Gastroesophageal sphincter (tissue), 3 donors: Measurements from ENCODE around the gene LIMS2.

Experiments
- CTCF ChIP-seq, 4 experiments: fragments of 200-600 bp in 2 of 4; fragments of 450-650 bp in 2 of 4; sonication (generic) in 1 of 4; IDR thresholded peaks; one replicate each; pipeline ENCODE4 v1.5.1; 2017 to 2019; ENCODE audit warnings: antibody characterized with exemption in 4 of 4, mild to moderate bottlenecking in 2 of 4, moderate library complexity in 2 of 4
- POLR2A ChIP-seq, 2 donors: fragments of 450-650 bp; IDR thresholded peaks; one replicate each; pipeline ENCODE4 v1.6.1; 2017; ENCODE audit warnings: antibody characterized with exemption in 2 of 2, mild to moderate bottlenecking in 2 of 2, moderate library complexity in 1 of 2
- POLR2AphosphoS5 ChIP-seq: sonication (generic); formaldehyde crosslinking; IDR thresholded peaks from one replicate; pipeline ENCODE4 v1.6.1; 2017; ENCODE audit warnings: antibody characterized with exemption

- TF ChIP-seq CTCF (IDR thresholded peaks at IDR 0.05) (no peak), POLR2AphosphoS5 (no peak), POLR2A (IDR thresholded peaks at IDR 0.05) (no peak)
Observed at GRCh38 chr2:127637236-127637630, 38.1 kb downstream of the LIMS2 start.
